Subcutaneous preadipocyte (primary cell): ENCODE data around the gene EHBP1. TPM values are rescaled to one million over a fixed set of nuclear protein-coding genes. Genes with fewer than 3 reads are reported as not detected.

Experiments
- small RNA-seq: library from RNA; depleted of rRNA; stranded (forward); fragments of <200 nt; gene quantifications from one replicate; pipeline ENCODE3, GENCODE V24; 2012
- total RNA-seq: library from RNA; depleted of rRNA; stranded (reverse); fragments of >200 nt; gene quantifications from 2 replicates; pipeline ENCODE4 v1.2.3, GENCODE V29; 2012

EHBP1 gene
- total RNA-seq, result 71.4 and 80.5 TPM in 2 replicates

DNA sequence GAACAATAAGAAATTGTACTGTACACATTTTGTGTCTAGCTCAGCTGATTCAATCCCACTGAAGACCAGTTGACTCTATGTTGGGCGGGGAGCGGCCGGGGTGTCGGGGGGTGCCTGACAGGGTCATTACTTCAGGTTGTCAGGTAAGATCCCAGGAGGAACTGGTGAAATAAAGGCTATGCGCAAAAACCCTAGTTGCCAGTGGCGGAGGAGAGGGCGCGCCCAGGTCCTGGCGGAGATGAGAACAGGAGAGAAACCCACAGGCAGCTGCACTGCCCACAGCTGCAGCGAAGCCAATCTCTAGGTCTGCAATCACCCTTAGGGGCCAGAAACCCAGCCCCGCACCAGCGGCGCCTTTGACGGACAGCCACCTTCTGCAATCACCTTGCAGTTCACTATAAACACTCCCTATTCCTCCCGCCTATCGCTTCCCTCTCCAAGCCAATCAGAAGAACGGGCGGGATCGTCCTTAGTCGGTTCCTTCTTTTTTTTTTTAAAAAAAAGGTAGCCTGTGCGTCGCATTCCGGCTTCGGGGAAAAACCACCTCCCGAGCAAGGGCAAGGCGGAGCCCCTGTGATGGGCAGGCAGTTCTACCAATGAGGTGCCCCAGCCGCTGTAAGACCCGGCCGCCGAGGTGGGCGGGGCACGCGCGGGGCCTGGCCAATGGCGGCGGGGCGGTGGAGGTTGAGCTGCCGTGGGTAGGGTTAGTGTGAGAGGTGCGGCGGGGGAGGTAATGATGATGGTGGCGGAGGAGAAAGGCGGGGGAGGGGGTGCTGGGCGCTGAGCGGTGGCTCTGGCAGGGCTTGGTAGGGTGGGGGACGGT is at the start of gene EHBP1:
EHBP1 (plus strand) TSS at position 707 of the 823 bp plus-strand sequence. CDS start 1,479 bp downstream, outside the sequence.

DNA sequence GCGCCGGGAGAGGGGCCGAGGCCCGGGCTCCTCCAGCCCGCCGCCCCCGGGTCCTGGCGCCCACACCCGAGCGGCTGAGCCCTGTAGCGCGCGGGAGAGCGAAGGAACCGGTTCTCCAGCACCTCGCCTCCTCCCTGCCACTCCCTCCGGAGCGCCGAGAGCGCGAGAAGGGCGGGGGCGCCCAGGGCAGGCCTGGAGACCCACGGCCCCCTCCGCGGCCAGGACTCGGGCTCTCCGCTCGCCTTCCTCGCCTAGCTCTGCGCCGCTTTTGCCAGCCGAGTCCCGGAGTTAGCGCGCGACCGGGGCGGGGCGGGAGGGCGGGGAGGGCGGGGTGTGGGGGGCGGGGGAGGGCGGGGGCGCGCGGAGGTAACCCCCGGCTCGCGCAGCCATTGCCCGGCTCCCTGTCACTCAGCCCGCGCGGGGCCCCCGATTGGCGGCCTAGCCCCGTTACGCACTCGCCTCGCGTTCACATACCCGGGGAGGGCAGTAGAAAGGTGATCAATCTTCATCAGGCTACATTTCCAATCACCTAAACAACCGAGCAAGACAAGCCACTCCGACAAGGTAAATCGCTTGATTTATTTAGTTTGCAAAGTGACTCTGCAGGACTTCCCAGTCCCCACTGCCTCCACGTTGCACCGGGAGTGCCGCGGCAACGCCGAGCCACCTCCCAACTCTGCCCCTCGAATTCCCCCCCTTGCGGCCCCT is 345.0 kb downstream of the EHBP1 start, which contains the start of gene OTX1:
OTX1 (plus strand) TSS at position 497 of the 708 bp plus-strand sequence. CDS start 2,161 bp downstream, outside the sequence.

Small RNA genes within 50 kb of the gene (small RNA-seq; reads per million reads assigned to genes)
- gene RF00019, result not detected

Other genes with a start within 250 kb of the EHBP1 start
- 1.1 and 1.2 TPM in 2 replicates for gene TMEM17, start 199.5 kb upstream of the EHBP1 start, total RNA-seq